Skin epidermis (tissue), 12 donors: Measurements from ENCODE around the gene TTC27.
"Not testable (repeated sequence)": the region's sequence is repeated elsewhere in the genome, so short reads cannot be mapped to it uniquely, and the experiment has no call there.

ENCODE experiments used
- H3K27ac ChIP-seq, 21 experiments: fragments of 200-600 bp; sonication (generic) in 11 of 21; one replicate each; pipeline ENCODE4 v1.5.0; 2020; ENCODE audit warnings: mild to moderate bottlenecking in 3 of 21, inconsistent platforms in 2 of 21, moderate library complexity in 2 of 21
- H3K4me3 ChIP-seq, 7 experiments: fragments of 200-600 bp; sonication (generic) in 2 of 7; one replicate each; pipeline ENCODE4 v1.5.0; 2020; ENCODE audit warnings: inconsistent platforms in 2 of 7, mild to moderate bottlenecking in 2 of 7, moderate library complexity in 1 of 7

Gene TTC27

GRCh38 chr2:32627814-32628579 lies at the start of gene TTC27:
Gene TTC27, plus strand, starts transcription at chr2:32628050. Its CDS starts 243 bp downstream, at chr2:32628293.
- Histone ChIP-seq H3K4me3 (peak within 1 kb of the TSS; percentile 67 to 97 (median 80)), H3K27ac (peak within 1 kb of the TSS in 20 of 21 experiments; percentile 23 to 88 (median 68))

- peak overlapping the region in 1 of 21 experiments; percentile 18 for H3K27ac ChIP-seq
- no peak overlapping the region for H3K4me3 ChIP-seq
Observed at GRCh38 chr2:32591669-32592463, 36.0 kb upstream of the TTC27 start.

GRCh38 chr2:32594573-32594972 lies 33.3 kb upstream of the TTC27 start:
- no peak overlapping the region for H3K27ac ChIP-seq

GRCh38 chr2:32611366-32611765 lies 16.5 kb upstream of the TTC27 start:
- no peak overlapping the region for H3K4me3 ChIP-seq
- H3K27ac ChIP-seq: no peak overlapping the region

More at GRCh38 chr2:32594573-32594972, 33.3 kb upstream of the TTC27 start:
- H3K4me3 ChIP-seq: no peak overlapping the region

GRCh38 chr2:32611771-32612170 lies 16.1 kb upstream of the TTC27 start:
- Histone ChIP-seq H3K27ac (no peak overlapping the region), H3K4me3 (no peak overlapping the region)

- Histone ChIP-seq H3K27ac (no peak overlapping the region), H3K4me3 (no peak overlapping the region)
Observed at GRCh38 chr2:32614084-32614483, 13.8 kb upstream of the TTC27 start.

GRCh38 chr2:32617599-32618189 lies 10.2 kb upstream of the TTC27 start:
- Histone ChIP-seq H3K4me3 (no peak overlapping the region), H3K27ac (no peak overlapping the region)

- Histone ChIP-seq H3K27ac (peak overlapping the region in 3 of 21 experiments; percentile 6 to 18 (median 9)), H3K4me3 (no peak overlapping the region)
Observed at GRCh38 chr2:32622570-32623310, 5.1 kb upstream of the TTC27 start.

GRCh38 chr2:32623311-32623706 lies 4.5 kb upstream of the TTC27 start:
- Histone ChIP-seq H3K4me3 (no peak overlapping the region), H3K27ac (peak overlapping the region in 1 of 21 experiments; percentile 18)

GRCh38 chr2:32624812-32625211 lies 3.0 kb upstream of the TTC27 start:
- Histone ChIP-seq H3K27ac (no peak overlapping the region), H3K4me3 (no peak overlapping the region)

GRCh38 chr2:32626639-32627221 lies 1.1 kb upstream of the TTC27 start:
- H3K4me3 ChIP-seq: peak overlapping the region in 2 of 7 experiments; percentile 67 to 97
- peak overlapping the region in 1 of 21 experiments; percentile 55 for H3K27ac ChIP-seq

- peak overlapping the region in 16 of 21 experiments; percentile 14 to 80 (median 50) for H3K27ac ChIP-seq
- H3K4me3 ChIP-seq: peak overlapping the region; percentile 67 to 97 (median 80)
Observed at GRCh38 chr2:32627441-32627813, 423 bp upstream of the TTC27 start.

GRCh38 chr2:32632089-32632488 lies 4.2 kb downstream of the TTC27 start:
- H3K27ac ChIP-seq: no peak overlapping the region
- no peak overlapping the region for H3K4me3 ChIP-seq

GRCh38 chr2:32633040-32633439 lies 5.2 kb downstream of the TTC27 start:
- H3K27ac ChIP-seq: no peak overlapping the region
- no peak overlapping the region for H3K4me3 ChIP-seq

- H3K4me3 ChIP-seq, H3K27ac ChIP-seq: not testable (repeated sequence)
Observed at GRCh38 chr2:32638548-32638947, 10.7 kb downstream of the TTC27 start.

GRCh38 chr2:32641180-32641579 lies 13.3 kb downstream of the TTC27 start:
- Histone ChIP-seq H3K4me3 (no peak overlapping the region), H3K27ac (no peak overlapping the region)

- H3K4me3 ChIP-seq: no peak overlapping the region
- no peak overlapping the region for H3K27ac ChIP-seq
Observed at GRCh38 chr2:32647180-32647651, 19.4 kb downstream of the TTC27 start.

- no peak overlapping the region for H3K4me3 ChIP-seq
- no peak overlapping the region for H3K27ac ChIP-seq
Observed at GRCh38 chr2:32652555-32653209, 24.8 kb downstream of the TTC27 start.

GRCh38 chr2:32656069-32656468 lies 28.2 kb downstream of the TTC27 start:
- Histone ChIP-seq H3K4me3 (no peak overlapping the region), H3K27ac (no peak overlapping the region)
